ENCODE data around the gene MGMT. TPM values are rescaled to one million over a fixed set of nuclear protein-coding genes. Genes with fewer than 3 reads are reported as not detected.
A peak's percentile ranks its signal among the peaks of the same experiment; 100 is the strongest.

Gene MGMT
- polyA plus RNA-seq, 1 donor, result 18.0 TPM

GRCh38 chr10:129615381-129615780 is 148.3 kb downstream of the MGMT start:
- Histone ChIP-seq H3K4me1 (ENCODE audit: control insufficient read depth, insufficient read depth, low read length) (no peaks in the 10 kb centered on the region), H3K9me3 (ENCODE audit: control insufficient read depth, low read depth, low read length) (no peaks in the 10 kb centered on the region), H3K27me3 (ENCODE audit: control insufficient read depth, insufficient read depth, low read length) (no peaks in the 10 kb centered on the region), H3K27ac (ENCODE audit: low read length) (no peak overlapping the region), H3K36me3 (ENCODE audit: control insufficient read depth, insufficient read depth, low read length) (no peaks in the 10 kb centered on the region), H3K4me3 (ENCODE audit: low read length) (no peak overlapping the region)
- no peak for DNase-seq
- WGBS (ENCODE audit: insufficient coverage, low lambda C conversion rate), result no CpG with 5 or more reads among the region's 9 CpGs

- no peak overlapping the region for H3K4me3 ChIP-seq (ENCODE audit: low read length)
- no peaks in the 10 kb centered on the region for H3K36me3 ChIP-seq (ENCODE audit: control insufficient read depth, insufficient read depth, low read length)
- no peaks in the 10 kb centered on the region for H3K27me3 ChIP-seq (ENCODE audit: control insufficient read depth, insufficient read depth, low read length)
- no peaks in the 10 kb centered on the region for H3K9me3 ChIP-seq (ENCODE audit: control insufficient read depth, low read depth, low read length)
- WGBS (ENCODE audit: insufficient coverage, low lambda C conversion rate), result no CpG with 5 or more reads among the region's 14 CpGs
- DNase-seq, result no peak
- H3K27ac ChIP-seq (ENCODE audit: low read length), result no peak overlapping the region
- H3K4me1 ChIP-seq (ENCODE audit: control insufficient read depth, insufficient read depth, low read length), result no peaks in the 10 kb centered on the region
Measured at GRCh38 chr10:129615921-129616525, 149.0 kb downstream of the MGMT start.

GRCh38 chr10:129617768-129618167 is 150.7 kb downstream of the MGMT start:
- Histone ChIP-seq H3K4me3 (ENCODE audit: low read length) (no peak overlapping the region), H3K27ac (ENCODE audit: low read length) (no peak overlapping the region), H3K27me3 (ENCODE audit: control insufficient read depth, insufficient read depth, low read length) (no peaks in the 10 kb centered on the region), H3K4me1 (ENCODE audit: control insufficient read depth, insufficient read depth, low read length) (no peaks in the 10 kb centered on the region), H3K9me3 (ENCODE audit: control insufficient read depth, low read depth, low read length) (no peaks in the 10 kb centered on the region), H3K36me3 (ENCODE audit: control insufficient read depth, insufficient read depth, low read length) (no peaks in the 10 kb centered on the region)
- DNase-seq, result no peak
- WGBS (ENCODE audit: insufficient coverage, low lambda C conversion rate), result 40% methylated on average over 1 of the region's 3 CpGs

GRCh38 chr10:129621062-129621461 is 154.0 kb downstream of the MGMT start:
- Histone ChIP-seq H3K4me1 (ENCODE audit: control insufficient read depth, insufficient read depth, low read length) (no peaks in the 10 kb centered on the region), H3K4me3 (ENCODE audit: low read length) (no peak overlapping the region), H3K27me3 (ENCODE audit: control insufficient read depth, insufficient read depth, low read length) (no peaks in the 10 kb centered on the region), H3K27ac (ENCODE audit: low read length) (no peak overlapping the region), H3K36me3 (ENCODE audit: control insufficient read depth, insufficient read depth, low read length) (no peaks in the 10 kb centered on the region), H3K9me3 (ENCODE audit: control insufficient read depth, low read depth, low read length) (no peaks in the 10 kb centered on the region)
- DNase-seq, result no peak
- no CpG with 5 or more reads among the region's 7 CpGs for WGBS (ENCODE audit: insufficient coverage, low lambda C conversion rate)

GRCh38 chr10:129621693-129622092 is 154.7 kb downstream of the MGMT start:
- no CpG with 5 or more reads among the region's 2 CpGs for WGBS (ENCODE audit: insufficient coverage, low lambda C conversion rate)
- no peaks in the 10 kb centered on the region for H3K4me1 ChIP-seq (ENCODE audit: control insufficient read depth, insufficient read depth, low read length)
- H3K27me3 ChIP-seq (ENCODE audit: control insufficient read depth, insufficient read depth, low read length), result no peaks in the 10 kb centered on the region
- H3K4me3 ChIP-seq (ENCODE audit: low read length), result no peak overlapping the region
- H3K9me3 ChIP-seq (ENCODE audit: control insufficient read depth, low read depth, low read length), result no peaks in the 10 kb centered on the region
- no peak for DNase-seq
- H3K27ac ChIP-seq (ENCODE audit: low read length), result no peak overlapping the region
- no peaks in the 10 kb centered on the region for H3K36me3 ChIP-seq (ENCODE audit: control insufficient read depth, insufficient read depth, low read length)

GRCh38 chr10:129622291-129622690 is 155.2 kb downstream of the MGMT start:
- Histone ChIP-seq H3K27ac (ENCODE audit: low read length) (no peak overlapping the region), H3K4me3 (ENCODE audit: low read length) (no peak overlapping the region), H3K4me1 (ENCODE audit: control insufficient read depth, insufficient read depth, low read length) (no peaks in the 10 kb centered on the region), H3K9me3 (ENCODE audit: control insufficient read depth, low read depth, low read length) (no peaks in the 10 kb centered on the region), H3K27me3 (ENCODE audit: control insufficient read depth, insufficient read depth, low read length) (no peaks in the 10 kb centered on the region), H3K36me3 (ENCODE audit: control insufficient read depth, insufficient read depth, low read length) (no peaks in the 10 kb centered on the region)
- no peak for DNase-seq
- WGBS (ENCODE audit: insufficient coverage, low lambda C conversion rate), result no CpG with 5 or more reads among the region's 3 CpGs

GRCh38 chr10:129622736-129623135 is 155.7 kb downstream of the MGMT start:
- no peaks in the 10 kb centered on the region for H3K4me1 ChIP-seq (ENCODE audit: control insufficient read depth, insufficient read depth, low read length)
- whole genome bisulfite sequencing (ENCODE audit: insufficient coverage, low lambda C conversion rate), result 100% methylated on average over 1 of the region's 9 CpGs
- no peaks in the 10 kb centered on the region for H3K27me3 ChIP-seq (ENCODE audit: control insufficient read depth, insufficient read depth, low read length)
- H3K27ac ChIP-seq (ENCODE audit: low read length), result no peak overlapping the region
- H3K4me3 ChIP-seq (ENCODE audit: low read length), result no peak overlapping the region
- H3K36me3 ChIP-seq (ENCODE audit: control insufficient read depth, insufficient read depth, low read length), result no peaks in the 10 kb centered on the region
- no peaks in the 10 kb centered on the region for H3K9me3 ChIP-seq (ENCODE audit: control insufficient read depth, low read depth, low read length)
- DNase-seq, result no peak

- Histone ChIP-seq H3K4me3 (ENCODE audit: low read length) (no peak overlapping the region), H3K27ac (ENCODE audit: low read length) (no peak overlapping the region), H3K27me3 (ENCODE audit: control insufficient read depth, insufficient read depth, low read length) (no peaks in the 10 kb centered on the region), H3K36me3 (ENCODE audit: control insufficient read depth, insufficient read depth, low read length) (no peaks in the 10 kb centered on the region), H3K9me3 (ENCODE audit: control insufficient read depth, low read depth, low read length) (peaks cover 3% of the 10 kb centered on the region), H3K4me1 (ENCODE audit: control insufficient read depth, insufficient read depth, low read length) (no peaks in the 10 kb centered on the region)
- 100% methylated on average over 1 of the region's 11 CpGs for WGBS (ENCODE audit: insufficient coverage, low lambda C conversion rate)
- no peak for DNase-seq
Measured at GRCh38 chr10:129624526-129624925, 157.5 kb downstream of the MGMT start.

- Histone ChIP-seq H3K36me3 (ENCODE audit: control insufficient read depth, insufficient read depth, low read length) (no peaks in the 10 kb centered on the region), H3K9me3 (ENCODE audit: control insufficient read depth, low read depth, low read length) (peaks cover 6% of the 10 kb centered on the region), H3K4me1 (ENCODE audit: control insufficient read depth, insufficient read depth, low read length) (no peaks in the 10 kb centered on the region), H3K4me3 (ENCODE audit: low read length) (no peak overlapping the region), H3K27me3 (ENCODE audit: control insufficient read depth, insufficient read depth, low read length) (no peaks in the 10 kb centered on the region), H3K27ac (ENCODE audit: low read length) (no peak overlapping the region)
- no peak for DNase-seq
- WGBS (ENCODE audit: insufficient coverage, low lambda C conversion rate), result no CpG with 5 or more reads among the region's 15 CpGs
Measured at GRCh38 chr10:129626309-129626708, 159.3 kb downstream of the MGMT start.

GRCh38 chr10:129626796-129627435 is 159.9 kb downstream of the MGMT start:
- peaks cover 6% of the 10 kb centered on the region for H3K9me3 ChIP-seq (ENCODE audit: control insufficient read depth, low read depth, low read length)
- no peaks in the 10 kb centered on the region for H3K27me3 ChIP-seq (ENCODE audit: control insufficient read depth, insufficient read depth, low read length)
- H3K4me1 ChIP-seq (ENCODE audit: control insufficient read depth, insufficient read depth, low read length), result no peaks in the 10 kb centered on the region
- no peak overlapping the region for H3K27ac ChIP-seq (ENCODE audit: low read length)
- no peaks in the 10 kb centered on the region for H3K36me3 ChIP-seq (ENCODE audit: control insufficient read depth, insufficient read depth, low read length)
- no peak overlapping the region for H3K4me3 ChIP-seq (ENCODE audit: low read length)
- whole genome bisulfite sequencing (ENCODE audit: insufficient coverage, low lambda C conversion rate), result no CpG with 5 or more reads among the region's 12 CpGs
- DNase-seq, result no peak

- Histone ChIP-seq H3K4me1 (ENCODE audit: control insufficient read depth, insufficient read depth, low read length) (no peaks in the 10 kb centered on the region), H3K27ac (ENCODE audit: low read length) (no peak overlapping the region), H3K27me3 (ENCODE audit: control insufficient read depth, insufficient read depth, low read length) (no peaks in the 10 kb centered on the region), H3K4me3 (ENCODE audit: low read length) (no peak overlapping the region), H3K9me3 (ENCODE audit: control insufficient read depth, low read depth, low read length) (peaks cover 6% of the 10 kb centered on the region), H3K36me3 (ENCODE audit: control insufficient read depth, insufficient read depth, low read length) (no peaks in the 10 kb centered on the region)
- DNase-seq, result peak in 1 of 2 donors; percentile 3
- 62% methylated on average over 3 of the region's 8 CpGs for WGBS (ENCODE audit: insufficient coverage, low lambda C conversion rate)
Measured at GRCh38 chr10:129627442-129627841, 160.4 kb downstream of the MGMT start.
